HG03045 (cell line): ENCODE measurements around the gene ATF3.
A peak's percentile ranks its signal among the peaks of the same experiment; 100 is the strongest.
"Not testable (repeated sequence)": the region's sequence is repeated elsewhere in the genome, so short reads cannot be mapped to it uniquely, and the experiment has no call there.

ENCODE experiments used
- ATAC-seq: cut with Tn5 transposase; IDR thresholded peaks from one replicate; pipeline ENCODE4 v1.9.1; 2021; ENCODE audit warnings: mild to moderate bottlenecking, moderate library complexity; ENCODE audit not compliant: unreplicated experiment

ATF3 gene

DNA sequence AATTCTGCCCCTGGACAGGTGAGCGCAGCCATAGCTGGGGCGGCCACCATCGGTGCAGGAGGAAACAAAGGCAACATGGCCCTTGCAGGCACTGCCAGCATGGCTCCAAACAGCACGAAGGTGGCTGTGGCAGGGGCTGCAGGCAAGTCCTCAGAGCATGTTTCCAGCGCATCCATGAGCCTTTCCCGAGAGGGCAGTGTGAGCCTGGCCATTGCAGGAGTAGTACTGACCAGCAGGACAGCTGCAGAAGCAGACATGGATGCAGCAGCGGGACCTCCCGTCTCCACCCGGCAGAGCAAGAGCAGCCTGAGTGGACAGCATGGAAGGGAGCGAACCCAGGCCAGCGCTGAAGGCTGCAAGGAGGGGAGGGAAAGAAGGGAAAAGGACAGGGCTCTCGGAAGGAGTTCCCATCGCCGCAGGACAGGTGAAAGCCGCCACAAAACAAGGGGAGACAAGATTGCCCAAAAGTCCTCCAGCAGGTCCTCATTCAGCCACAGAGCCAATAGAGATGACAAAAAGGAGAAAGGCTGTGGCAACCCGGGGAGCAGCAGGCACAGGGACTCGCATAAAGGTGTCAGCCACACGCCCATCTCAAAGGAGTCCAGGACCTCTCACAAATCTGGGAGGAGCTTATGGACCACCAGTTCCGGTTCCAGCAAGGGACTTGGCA is 17.4 kb downstream of the ATF3 start:
- no peak for ATAC-seq

DNA sequence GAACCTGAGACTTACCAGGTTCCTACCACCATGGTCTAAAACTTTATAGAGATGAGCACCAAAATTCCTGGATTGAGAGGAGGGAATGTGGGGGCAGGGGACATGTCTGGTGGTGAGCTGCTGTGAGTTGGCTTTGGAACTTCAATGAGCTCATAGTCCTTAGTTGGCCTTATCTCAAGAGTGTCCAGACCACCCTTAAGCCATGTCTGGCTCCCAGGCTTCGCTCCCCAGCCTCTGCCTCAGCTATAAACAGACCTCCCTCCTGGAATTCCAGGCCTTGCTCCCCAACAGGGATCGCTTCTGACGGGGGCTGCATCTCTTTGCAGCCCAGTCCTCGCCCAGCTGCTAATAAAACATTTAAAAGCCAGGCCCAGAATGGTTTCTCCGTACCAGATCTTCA is 19.5 kb downstream of the ATF3 start:
- ATAC-seq, result no peak

DNA sequence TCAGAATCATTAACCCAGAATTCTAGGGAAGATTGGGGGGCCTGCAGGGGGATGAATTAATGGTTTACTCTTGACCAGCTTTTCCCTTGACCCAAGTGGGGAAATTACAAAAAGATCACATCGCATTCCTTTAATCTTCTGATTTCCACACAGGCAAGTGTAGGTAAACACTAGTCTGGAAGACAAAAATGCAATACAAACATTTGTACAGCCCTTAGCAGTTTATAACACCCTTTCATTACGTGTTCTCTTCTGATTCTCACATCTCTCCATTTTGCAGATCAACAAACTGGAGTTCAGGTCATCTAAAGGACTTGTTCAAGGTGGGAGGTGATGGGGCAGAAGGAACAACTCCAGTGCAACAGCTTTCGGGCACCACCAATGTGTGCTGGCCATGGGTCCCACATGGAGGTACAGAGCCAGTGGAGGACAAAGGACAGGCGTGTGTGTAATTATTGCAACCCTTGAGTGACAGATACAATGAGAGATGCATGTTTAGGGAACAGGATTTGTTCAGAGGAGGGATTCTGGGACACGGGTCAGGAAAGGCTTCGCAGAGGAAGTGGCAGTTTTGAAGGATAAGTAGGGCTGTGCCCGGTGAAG is 20.4 kb downstream of the ATF3 start:
- ATAC-seq, result no peak

DNA sequence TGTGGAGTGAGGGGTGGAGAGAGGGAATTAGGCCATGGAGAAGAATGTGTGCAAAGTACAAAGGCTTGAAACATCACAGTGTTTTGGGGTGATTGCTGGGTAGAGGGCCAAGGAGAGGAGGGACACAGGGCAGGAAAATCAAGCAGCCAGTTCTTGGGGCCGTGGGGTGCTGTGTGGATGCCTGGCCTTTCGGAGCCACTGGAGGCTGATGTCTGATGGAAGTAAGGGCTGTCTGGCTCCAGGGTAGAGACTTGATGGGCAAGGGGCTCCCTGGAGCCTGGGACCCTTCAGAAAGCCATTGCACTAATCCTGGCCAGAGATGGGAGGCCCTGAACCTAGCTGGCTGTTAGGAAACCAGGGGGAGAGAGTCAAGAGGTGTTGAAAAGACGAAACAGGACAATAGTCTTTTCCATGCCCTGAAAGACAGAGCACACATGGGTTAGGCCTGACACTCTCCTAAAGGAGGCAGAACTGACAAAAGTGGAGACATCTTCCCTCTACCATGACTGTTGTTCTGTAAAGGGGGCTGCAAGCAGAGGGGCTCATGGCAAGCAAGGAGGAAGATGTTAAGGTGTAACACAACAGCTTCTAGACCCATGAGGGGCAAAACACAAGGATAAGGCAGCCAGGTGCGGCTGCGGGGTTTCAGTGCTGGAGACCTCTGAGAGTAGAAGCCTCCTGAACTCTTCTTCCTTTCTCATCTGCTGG is 21.0 kb downstream of the ATF3 start:
- ATAC-seq, result no peak

DNA sequence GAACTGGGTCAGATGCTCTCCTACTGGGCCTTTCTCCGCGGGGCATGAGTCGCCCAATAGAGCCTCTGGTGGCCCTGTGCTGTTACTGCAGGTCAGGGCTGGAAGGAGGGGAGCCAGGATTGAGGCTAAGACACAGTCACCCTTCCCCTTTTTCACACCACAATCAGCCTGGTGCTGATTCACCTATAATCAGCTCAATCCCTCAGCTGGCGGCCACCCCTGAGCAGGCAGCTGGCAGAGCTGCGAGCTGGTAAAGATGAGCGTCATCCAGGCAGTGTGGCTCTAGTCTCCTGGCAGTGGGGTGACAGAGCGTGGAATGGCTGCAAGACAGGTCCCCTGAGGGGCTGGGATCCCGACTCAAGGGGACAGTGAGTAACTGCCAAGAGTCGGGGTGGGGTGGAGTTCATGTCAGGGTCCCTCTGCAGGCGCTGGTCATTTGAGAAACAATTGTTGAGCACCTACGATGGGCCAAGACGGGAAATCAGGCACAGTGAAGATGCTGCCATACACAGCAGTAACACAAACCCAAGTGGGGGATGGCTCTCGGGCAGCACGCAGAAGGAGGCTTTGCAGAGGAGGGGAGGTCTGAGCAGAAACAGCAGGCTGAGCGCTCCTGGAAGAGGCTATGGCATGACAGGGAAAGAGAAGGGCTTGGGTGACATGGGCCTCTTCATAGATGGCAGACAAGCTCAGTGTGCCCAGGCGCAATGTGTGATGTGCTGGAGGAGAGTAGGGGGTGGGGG is 21.8 kb downstream of the ATF3 start:
- peak; percentile 93 for ATAC-seq

DNA sequence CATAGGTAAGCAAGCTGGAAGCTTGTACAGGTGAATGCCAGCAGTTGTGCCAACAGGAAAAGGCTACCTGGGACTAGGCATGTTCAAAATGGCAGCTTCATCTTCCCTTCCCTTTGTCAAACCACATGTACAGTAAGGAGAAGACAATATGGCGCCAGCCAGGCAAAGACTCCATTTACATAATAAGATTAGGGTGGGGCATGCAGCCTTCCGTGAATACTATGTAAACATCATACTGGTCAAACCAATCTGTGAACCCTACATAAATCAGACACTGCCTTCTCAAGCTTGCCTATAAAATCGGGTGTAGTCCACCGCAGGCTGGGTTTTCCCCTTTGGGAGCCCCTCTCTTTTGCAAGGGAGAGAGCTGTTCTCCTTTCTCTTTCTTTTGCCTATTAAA is 24.6 kb downstream of the ATF3 start:
- ATAC-seq, result no peak

DNA sequence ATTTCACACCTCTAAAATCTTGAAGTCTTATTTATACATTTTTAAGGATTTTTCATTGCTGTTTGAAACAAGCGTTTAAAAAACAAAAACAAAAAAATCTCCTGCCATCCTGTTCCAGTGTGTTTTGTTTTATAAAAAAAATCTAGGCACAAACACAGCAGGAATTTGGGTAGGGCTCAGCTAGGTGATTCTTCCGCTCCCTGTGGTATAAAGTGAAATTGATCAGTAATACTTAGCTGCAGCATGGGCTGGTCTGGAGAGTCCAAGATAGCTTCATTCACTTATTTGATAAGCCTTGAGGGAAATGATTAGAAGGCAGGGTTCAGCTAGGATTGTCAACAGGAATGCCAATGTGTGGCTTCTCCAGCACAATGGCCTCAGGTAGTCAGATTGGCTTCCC is 25.7 kb downstream of the ATF3 start:
- no peak for ATAC-seq

DNA sequence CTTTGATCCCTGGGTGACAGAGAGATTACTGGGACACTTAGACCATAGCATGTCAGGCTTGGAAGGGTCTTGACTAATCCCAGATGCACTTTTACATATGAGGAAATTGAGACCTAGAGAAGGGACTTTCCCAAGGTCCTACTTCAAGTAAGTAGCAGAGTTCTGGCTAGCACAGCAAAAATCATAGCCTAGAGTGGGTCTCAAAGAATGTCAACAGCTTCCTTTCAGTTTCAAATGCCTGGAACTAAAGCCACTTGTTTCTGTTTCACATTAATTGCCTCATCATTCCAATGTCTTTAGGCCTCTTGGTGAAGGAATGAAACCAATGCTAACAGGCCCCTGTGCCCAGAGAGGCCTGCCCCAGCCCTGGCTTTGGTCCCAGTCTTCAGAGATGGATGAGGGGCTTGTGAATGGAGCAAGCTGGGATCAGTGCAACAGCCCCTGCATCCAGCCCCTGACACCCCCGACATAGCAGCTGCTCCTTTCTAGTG is 26.6 kb downstream of the ATF3 start:
- no peak for ATAC-seq

DNA sequence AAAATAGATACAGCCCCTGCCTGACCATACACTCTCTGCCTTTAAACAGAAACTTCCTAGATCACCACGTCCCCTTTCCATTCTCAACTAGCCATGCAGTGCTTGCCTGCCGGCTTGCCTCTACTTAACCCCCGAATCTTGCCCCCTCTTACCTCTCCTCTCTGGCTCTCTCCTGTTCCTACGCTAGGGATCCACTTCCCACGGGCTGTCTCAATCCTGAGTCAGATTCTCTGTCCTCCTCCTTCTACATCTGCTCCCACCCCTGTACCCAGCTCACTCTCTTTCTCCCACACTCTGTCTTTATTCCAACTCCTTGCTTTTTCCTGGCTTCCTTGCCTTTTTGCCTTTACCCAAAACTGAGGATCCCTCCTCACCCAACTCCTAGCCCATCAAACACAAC is 29.3 kb downstream of the ATF3 start:
- ATAC-seq, result no peak

DNA sequence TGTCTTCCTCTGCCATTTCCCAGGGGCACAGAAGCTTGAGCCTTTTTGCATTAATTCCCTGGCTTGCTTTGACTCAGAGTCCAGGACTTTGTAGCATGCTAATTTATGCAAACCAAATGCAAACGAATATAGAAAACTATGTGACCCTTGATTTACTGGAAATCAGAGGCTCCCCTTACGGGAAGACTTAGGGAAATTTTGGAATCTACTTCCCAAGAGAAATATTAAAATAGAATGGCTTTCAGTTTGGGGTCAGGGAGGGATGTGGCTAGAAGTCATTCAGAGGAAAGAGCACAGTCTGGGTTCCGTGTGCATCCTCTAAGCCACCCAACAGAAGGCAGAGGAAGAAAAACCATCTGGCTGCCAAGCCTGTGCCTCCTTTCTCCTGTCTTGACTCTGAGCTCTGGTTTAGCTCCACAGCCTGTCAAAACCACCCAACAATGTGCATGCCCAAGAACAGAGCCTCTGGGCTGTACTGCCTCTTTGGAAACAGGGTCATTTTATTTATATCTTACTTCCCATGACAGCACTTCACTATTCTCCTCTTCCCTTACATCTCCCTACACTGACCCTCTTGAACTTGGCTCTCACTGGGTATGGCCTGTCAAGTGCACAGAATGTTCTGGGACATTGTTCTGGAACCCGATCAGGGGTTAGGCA is 30.1 kb downstream of the ATF3 start:
- no peak for ATAC-seq

DNA sequence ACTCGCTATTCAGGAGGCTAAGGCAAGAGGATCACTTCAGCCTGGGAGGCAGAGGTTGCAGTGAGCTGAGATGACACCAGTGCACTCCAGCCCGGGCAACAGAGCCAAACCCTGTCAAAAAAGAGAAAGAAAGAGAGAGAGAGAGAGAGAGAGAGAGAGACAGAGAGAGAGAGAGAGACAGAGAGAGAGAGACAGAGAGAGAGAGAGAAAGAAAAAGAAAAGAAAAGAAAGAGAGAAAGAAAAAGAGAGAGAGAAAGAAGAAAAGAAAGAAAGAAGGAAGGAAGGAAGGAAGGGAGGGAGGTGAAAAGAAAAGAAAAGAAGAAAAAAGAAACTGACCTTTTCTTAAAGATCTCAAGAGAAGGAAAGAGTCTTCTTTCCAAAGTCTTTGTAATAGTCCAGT is 31.0 kb downstream of the ATF3 start:
- not testable (repeated sequence) for ATAC-seq

DNA sequence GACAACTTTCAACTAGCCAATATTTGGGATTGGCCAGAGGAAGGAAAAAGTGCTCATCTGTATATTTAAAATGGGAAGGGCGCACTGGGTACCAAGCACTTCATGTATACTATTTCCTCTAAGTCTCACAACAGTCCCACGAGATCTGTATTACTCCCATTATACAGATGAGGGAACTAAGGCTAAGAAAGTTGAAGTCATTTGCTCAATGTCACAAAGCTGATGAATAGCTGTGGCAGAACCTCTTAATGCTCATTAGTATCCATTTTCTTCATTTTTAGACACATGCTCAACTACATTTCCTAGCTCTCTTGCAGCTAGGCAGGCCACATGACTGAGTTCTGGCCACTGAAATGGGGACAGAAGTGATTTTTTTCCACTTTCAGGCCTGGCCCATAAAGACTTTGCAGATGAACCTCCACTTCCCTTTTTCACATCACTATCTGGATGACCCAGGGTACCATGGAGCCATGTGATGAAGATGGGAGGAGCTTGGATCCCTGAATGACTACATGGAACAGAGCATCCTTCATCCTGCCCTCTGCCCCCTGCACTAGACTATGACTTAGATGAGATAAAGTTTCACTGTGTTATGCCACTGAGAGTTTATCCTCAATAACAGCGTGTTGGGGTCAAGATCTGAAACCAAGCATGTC is 31.8 kb downstream of the ATF3 start:
- no peak for ATAC-seq

DNA sequence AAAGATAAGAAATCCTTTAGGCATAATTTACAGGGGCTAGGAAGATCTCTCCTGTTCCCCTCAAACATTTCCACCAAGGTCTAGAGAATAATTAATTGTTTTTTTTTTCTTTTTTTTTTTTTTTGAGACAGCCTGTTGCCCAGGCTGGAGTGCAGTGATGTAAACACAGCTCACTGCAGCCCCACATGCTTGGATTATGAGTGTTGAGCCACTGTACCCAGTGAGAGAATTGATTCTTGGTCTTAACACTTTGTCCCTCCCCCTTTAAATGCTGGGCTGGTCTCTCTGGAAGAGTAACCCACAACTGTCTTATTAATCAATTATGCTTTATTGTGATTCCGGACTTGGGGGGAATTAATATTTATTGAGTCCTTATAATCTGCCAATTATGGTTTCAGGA is 33.4 kb downstream of the ATF3 start:
- no peak for ATAC-seq

DNA sequence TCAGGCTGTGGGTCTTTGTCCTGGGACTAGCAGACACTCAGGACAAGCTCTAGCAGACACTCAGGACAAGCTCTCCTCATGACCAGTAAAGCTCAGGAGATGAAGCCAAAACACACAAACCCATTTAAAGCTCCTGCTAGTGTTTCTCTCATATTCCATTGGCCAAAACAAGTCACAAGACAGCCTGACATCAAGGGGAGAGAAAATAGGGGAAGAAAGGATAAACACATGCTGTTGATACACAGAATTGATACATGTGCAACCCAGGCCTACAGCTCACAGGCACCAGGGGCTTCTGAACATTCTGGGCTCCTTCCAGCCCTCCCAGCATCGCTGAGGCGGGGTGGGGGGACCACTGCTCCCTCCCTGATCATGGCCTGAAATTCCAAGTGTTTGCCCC is 35.3 kb downstream of the ATF3 start:
- ATAC-seq, result no peak

DNA sequence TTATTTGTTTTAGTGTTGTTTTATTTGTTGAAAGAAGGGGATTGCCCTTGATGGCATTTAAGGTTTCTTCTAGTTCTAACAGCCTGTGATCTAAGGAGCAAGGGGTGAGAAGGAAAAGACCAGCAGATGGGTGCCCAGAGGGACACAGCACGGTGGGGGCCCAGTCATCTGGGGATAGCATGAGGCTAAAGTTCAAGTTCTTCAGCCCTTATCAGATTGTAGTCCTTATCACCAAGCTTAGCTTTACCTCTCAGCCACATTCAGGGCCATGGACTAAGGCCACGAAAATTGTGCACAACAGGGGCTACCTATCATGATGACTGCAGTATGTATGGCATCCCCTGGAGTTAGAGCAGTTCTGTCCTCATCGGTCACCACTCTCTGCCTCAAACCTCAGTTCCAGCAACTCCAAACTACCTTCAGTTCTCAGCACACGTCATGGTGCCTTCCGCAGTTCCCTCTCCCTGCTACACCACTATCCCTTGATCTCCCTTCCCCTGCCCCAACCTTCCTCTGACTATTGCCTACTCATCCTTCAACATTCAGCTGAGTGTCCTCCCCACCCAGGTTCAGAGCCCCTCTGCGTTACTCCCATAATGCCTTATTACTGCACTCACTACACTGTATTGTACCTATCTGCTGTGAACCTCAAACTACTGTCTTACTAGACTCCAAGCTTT is 36.4 kb downstream of the ATF3 start:
- ATAC-seq, result no peak

DNA sequence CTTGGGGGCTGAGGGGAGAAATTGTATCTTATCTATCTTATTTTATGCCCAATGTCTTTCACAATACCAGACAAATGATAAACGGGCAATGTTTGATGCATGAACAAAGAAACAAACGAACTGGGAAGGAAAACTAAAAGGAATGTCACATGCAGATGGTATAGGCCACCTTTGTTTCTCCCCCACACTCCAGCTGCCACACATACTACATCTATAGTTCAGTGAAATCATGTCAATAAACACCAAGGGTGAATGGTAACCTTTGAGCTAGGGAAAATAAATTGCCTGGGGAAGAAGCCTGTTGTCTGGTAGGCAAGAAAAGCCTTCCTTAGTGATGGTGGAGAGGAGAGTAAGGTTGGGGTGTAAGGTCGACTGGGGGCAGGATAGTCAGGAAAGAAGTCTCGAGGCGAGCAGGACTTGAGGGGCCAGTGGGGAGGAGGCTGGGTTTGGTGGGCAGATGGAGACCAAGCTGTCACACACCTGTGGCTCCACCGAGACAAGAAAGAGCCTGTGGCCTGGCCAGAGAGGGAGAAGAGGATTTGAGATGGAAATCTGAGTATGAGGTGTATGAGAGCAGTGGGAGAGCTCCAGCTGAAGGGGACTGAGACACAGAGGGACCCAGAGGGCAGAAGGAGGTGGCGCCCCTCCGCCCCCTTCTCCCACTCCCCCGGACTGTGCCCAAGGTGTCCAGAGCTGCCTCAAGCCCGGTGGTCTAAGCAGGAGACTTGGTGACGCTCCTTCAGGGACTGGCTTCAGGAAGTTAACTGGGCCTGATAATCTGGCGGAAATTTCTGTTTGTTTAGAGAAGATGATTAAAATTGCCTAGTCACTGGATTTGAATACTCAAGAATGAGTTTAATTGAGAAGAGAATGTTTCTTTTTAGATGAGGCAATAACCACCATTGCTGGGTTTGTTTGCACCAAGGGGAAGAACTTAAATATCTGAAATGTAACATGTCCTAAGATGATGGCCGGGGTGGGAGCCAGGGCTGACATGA is 37.3 kb downstream of the ATF3 start:
- no peak for ATAC-seq

DNA sequence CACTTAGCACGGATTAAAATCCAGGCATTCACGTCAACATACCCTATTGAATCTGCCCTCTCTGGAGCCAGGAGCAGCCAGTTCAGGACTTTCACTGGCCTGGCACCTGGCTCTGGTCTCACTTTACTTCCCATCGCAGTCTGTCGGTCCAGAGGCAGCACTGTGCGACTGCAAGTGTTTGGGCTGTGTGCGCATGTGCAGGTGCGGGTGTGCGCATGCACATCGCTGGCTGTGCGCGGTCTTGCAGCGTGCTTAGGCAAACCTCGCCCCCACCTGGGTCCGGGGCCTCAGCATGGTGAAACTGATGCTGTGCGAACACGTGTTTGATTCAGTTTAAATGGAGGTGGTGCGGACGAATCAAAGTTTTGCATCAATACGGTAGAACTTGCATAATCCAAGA is 38.0 kb downstream of the ATF3 start:
- no peak for ATAC-seq

DNA sequence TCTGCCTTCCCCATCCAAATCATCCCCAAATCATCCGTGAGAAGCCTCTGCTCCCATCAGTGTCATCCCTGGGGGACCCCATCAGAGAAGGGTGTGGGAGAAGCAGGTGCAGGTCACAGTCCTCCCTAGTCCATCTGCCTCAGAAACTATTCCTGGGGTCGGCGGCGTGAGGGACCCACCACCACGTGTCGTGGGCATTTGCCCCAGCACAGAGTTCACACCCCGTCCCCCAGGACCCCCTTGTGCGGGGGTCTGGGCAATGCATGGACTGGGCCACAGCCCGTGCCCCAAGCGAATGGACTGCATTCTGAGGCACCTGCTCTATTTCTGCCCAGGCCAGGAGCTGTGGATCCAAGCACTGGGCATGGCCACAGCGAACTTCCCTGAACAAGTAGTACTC is 38.4 kb downstream of the ATF3 start:
- no peak for ATAC-seq

DNA sequence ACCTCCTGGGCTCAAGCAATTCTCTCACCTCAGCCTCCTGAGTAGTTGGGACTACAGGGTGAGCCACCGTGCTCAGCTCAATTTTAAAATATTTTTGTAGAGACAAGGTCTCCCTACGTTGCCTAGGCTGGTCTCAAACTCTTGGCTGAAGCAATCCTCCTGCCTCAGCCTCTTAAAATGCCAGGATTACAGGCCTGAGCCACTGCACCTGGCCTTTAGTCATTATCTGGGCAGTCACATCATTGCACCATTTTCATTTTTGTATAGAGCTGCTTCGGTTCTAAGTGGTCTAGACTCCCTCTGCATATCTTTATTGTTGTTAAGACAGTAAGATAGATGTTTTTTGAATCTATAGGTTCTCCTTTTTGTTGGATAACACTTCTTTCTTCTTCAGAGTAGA is 39.9 kb downstream of the ATF3 start:
- ATAC-seq, result no peak
